Left forelimb (tissue), 1 donor: ENCODE results near the gene FGF5.
"Not testable (repeated sequence)": the region's sequence is repeated elsewhere in the genome, so short reads cannot be mapped to it uniquely, and the experiment has no call there.

Experiments used
- DNase-seq: peaks from one replicate; pipeline ENCODE4 v3.0.0-alpha.2; 2018; ENCODE audit warnings: low spot score

The FGF5 gene

DNA sequence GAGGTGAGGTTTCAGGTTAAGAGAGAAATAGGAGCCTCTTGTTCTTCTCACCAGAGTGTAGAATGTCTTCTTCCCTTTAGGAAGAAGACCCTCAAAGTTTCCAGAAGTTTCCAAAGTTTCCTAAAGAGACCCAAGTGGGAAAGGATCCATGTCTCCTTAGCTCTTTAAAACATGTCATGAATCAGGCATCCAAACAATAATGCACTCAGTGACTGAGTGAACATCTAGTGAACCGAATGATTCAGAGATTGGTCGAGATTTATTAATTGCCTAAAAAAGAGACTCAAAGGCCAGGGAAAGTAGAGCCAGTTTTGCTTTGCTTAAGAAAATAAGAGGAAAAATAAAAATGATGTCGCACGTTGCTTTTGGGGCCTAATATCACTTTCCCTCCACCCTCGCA lies 29.4 kb downstream of the FGF5 start:
- DNase-seq, result no peak

DNA sequence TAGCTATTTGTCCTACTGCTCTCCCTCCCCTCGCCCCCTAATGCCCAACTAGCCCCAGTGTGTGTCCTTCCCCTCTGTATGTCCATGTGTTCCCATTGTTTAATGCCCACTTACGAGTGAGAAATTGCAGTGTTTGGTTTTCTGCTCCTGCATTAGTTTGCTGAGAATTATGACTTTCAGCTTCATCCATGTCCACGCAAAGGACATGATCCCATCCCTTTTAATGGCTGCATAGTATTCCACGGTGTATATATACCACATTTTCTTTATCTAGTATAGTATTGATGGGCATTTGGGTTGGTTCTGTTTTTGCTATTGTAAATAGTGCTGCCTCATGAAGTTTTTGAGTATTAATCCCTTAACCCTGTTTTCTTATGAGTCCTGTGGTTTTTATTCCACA lies 35.4 kb downstream of the FGF5 start:
- no peak for DNase-seq

DNA sequence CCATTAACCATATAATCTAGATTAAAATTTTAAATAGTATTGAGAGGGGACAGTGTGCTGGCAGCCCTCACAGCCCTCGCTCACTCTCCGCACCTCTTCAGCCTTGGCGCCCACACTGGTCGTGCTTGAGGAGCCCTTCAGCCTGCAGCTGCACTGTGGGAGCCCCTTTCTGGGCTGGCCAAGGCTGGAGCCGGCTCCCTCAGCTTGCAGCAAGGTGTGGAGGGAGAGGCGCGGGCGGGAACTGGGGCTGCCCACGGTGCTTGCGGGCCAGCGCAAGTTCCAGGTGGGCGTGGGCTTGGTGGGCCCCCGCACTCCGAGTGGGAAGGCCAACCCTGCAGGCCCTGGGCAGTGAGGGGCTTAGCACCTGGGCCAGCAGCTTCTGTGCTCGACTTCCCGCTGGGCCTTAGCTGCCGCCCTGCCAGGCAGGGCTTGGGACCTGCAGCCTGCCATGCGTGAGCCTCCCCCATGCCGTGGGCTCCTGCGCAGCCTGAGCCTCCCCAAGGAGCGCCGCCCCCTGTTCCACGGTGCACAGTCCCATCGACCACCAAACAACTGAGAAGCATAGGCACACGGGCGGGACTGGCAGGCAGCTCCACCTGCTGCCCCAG lies 36.3 kb downstream of the FGF5 start:
- DNase-seq, result no peak

DNA sequence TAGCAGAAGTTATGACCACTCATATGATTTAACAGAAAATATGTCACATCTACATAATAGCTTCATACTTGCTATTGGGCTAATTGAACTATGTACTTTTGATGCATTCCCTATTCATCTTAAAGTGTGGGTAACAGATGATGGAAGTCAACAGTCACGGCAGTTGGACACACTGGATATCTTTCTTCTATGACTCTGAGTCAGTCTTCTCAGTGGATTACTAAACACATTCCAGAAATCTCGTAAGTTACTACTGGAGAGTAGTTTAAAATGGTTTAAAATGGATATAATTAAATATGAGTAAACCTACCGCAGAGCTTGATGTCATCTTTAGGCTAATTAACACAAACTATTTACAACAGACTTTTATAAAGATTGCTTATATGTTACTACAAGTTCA lies 39.0 kb downstream of the FGF5 start:
- DNase-seq, result no peak

DNA sequence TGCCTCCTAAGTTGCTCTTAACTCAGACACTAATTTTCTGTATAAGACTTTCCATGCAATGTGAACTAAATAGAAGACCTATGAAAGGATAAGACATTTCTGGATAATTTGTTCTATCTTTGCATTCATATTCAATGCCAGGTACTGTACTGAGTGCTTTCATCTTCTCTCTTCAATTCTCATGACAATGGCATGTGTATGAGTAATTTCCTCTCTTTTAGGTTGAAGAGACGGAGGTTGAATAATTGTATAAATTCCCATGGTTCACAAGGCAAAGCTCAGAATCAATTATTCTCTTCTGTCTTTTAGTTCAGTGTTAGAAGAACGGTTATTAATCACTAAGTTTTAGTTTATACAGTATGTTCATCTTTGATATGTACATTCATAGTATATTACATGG lies 39.8 kb downstream of the FGF5 start:
- no peak for DNase-seq

DNA sequence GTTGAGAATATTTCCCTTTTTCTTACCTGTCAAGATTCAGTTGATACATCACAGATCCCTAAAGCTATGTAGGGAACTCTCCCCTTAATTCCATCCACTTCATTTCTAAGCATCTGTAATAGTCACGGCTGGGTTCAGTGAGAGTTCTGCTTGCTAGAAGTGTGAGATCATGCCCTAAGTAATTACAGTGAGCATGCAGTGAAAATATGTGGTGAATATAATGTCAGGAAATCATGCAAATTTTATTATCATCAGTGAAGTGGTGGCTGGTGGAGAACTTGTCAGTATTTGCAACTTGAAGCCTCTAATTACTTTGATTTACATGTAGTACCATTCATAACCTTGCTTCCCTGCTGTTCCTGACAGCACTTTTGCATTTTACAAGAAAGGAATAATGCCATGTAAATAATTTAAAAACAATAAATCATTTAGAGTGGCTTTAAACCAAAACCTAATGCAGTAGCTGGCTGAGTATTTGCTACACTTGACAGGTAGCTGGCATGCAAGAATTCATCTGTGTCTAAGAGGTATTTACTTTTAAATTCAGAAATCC lies 40.8 kb downstream of the FGF5 start:
- DNase-seq, result no peak

- no peak for DNase-seq
Observed at GRCh38 chr4:80307774-80308465, 41.5 kb downstream of the FGF5 start.

DNA sequence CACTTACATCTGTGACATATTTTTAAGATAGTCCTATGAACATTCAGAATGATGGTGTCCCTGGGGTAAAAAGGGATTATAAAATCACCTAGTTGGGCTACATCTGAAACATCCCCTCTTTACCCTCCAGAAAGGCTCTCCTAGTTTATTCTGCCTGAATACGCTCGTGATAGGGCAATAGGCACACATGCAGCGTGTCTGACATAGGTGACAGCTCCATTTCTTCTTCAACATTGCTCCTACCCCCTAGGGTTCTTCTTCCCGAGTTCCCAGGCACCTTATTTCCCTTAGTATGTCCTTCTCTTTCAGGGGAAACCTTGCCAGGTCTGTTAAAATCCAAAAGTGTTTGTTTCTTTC lies 42.0 kb downstream of the FGF5 start:
- no peak for DNase-seq

GRCh38 chr4:80309294-80310004 lies 43.0 kb downstream of the FGF5 start:
- no peak for DNase-seq

DNA sequence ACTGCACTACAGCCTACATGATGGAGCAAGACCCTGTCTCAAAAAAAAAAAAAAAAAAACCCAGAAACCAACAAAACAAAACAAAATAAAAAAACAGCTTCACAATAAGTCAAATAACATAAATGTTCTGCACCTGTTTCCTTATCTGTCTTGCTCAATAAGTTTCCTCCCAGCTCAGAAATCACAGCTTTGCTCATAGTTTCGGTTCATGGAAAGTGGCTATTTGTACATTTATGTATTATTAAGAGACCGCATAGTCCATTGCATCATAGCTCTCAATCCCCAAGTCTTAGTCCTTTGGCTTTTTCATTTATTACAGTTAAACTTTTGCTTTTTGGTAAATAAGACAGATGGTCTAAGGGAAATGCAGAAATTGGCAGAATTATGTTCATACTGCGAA lies 44.7 kb downstream of the FGF5 start:
- no peak for DNase-seq

DNA sequence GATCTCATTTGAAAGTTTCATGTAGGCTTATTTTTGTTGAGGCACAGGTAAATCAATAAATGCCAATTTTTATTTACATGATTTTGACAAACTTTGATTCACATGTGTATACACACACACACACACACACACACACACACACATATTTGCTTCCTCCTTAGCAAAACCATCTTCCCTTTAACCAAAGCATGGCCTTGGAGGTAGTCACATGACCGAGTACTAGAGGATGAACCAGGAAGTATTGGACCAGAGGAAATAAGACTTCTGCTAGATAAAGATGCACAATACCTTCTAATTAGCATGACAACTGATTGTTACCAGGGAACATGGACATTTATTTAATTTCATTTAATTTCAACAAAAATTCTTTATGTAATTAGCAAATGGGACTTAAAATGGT lies 45.7 kb downstream of the FGF5 start:
- DNase-seq, result no peak

GRCh38 chr4:80313627-80314026 lies 47.2 kb downstream of the FGF5 start:
- DNase-seq, result no peak

- not testable (repeated sequence) for DNase-seq
Observed at GRCh38 chr4:80315848-80316247, 49.4 kb downstream of the FGF5 start.

- no peak for DNase-seq
Observed at GRCh38 chr4:80321341-80321740, 54.9 kb downstream of the FGF5 start.

DNA sequence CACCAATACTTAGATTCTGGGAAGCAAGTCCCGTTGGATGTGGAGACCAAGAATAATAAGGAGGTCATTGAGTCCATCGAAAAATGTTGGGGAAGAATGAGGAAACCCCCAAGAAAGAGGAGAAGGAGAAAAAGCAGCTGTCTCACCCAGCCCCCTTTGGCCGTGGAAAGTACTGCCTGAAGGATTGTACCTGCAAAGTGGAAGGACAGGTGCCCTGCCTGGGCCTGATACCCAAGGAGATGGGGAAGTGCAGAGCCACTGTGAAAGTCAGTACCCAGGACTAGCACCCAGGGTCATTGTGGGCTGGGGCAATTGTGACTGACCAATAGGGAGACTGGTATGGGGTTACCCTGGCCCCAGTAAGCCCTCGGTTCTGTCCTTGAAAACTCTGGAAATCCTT lies 55.3 kb downstream of the FGF5 start:
- no peak for DNase-seq

DNA sequence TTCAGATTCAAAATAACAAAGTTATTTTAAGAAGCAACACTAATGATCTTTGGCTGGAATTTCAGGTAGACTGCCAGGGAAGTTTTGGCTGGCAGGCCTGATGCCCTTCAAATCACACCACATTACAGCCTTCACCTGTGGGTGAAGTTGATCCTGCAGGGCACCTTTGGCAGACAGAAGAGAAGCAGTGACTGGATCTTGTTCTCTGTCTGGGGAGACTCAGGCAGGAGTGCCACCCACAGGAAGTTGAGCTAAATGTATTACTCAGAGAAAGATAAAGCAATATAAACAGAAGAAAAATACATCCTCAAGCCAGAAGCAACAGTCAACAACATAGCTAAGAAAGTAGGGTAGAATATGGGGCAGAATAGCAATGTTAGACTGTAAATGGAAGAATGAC lies 56.3 kb downstream of the FGF5 start:
- DNase-seq, result no peak

DNA sequence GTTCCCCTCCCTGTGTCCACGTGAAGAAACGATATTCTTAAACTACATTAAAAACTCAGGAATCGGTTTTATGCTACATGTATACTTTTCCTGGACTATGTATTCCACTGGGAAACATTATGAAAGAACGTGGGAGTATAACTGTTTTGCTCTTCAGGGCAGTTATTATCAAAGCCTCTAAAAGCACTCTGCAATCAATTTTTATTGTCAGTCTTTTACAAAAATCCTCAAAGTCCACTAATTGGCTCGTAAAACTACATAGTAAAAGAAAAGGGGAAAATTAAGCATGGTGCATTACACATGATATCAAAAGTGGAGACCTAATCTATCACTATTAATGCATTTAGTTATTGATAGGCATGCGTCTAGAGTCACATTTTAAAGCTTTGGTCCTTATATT lies 57.7 kb downstream of the FGF5 start:
- no peak for DNase-seq

- no peak for DNase-seq
Observed at GRCh38 chr4:80331693-80332092, 65.2 kb downstream of the FGF5 start.

DNA sequence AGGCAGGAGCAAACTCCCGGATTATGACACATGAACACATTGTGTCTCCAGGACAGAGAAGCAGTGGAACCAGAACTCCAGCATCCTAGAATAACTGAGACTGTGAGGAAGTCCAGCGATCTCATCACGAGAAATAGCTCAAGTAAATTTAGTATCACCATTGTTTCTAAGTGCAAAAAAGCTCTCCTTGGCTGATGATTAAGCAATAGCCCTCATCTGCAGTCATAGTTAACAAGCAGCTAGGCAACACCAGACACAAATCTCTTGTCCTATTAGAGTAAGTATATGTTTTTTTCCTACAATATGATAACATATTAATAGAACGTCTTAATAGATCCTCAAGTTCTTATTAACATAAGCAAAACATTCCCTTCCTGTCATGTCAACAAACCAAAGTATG lies 66.7 kb downstream of the FGF5 start:
- no peak for DNase-seq

GRCh38 chr4:80334568-80334967 lies 68.1 kb downstream of the FGF5 start:
- DNase-seq, result no peak

DNA sequence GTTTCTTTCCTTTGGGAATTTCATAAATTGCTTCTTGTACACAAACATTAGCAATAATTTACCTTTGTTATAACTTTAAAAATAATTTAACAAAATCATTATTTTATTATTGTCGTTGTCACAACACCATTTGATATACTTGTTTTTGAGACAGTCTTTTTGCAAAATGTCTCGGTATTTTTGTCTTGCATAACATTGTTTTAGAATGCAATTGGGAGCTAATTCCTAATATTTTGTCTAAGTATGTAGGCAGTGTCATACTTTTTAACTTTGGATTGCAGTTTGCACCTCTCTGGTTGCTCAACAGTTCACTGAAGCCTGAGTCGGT lies 68.7 kb downstream of the FGF5 start:
- DNase-seq, result no peak

DNA sequence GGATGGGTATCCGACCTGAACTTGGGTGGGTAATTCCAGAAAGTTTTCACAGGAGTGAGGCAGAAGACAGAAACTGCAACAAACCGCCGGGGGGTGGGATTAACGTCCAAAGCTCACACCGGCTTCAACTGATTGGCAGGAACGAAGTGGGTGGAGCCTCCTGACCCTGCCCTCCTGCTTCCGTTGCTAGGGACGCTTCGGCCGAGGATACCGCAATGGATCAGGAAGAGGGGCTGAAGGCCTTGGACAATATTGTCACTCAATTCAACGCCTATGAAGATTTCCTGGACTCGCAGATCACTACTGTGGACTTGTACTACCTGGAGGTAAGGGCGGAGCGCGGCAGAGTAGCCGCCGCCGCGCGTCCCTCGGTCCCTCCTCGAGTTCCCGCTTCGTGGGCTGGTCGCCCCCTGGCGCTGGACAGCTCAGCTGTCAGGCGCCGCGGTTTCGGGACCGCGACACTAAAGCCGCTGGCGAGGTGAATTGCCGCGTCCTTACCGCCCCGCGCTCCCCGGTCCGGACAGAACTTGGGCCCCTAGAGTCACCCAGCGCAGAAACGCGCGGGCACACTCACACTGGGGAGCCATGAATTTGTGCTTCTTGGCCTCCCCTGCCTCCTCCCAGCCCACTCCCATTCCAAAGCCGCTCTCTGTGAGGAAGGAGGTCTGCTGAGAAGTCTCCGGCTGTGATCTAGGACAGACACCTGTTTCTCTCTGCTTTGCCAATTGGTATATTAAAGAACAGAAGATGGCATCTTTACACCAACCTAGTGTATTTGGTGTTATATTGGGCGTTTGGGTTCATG lies 69.3 kb downstream of the FGF5 start, which contains the start of gene CFAP299:
CFAP299 (plus strand) TSS at position 177 of the 805 bp plus-strand sequence.
- DNase-seq, result peak; percentile 90

DNA sequence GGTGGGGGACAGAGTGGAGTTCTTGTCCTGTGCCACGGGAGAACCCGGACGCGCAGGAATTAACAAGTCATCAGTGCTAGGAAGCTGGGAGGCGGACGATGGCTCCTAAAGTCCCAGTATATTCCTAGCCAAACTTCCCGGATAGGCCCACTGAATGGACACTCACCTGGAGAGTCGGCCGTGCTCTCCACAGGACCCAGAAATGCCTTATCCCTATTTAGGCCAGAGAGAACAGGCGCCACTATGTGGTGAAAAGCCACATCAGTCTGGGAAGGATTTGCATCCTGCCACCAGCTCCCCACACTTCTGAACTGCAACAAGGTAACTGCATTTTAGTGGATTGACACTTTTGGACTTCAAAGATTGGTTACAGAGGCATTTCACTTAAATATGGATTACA lies 70.1 kb downstream of the FGF5 start:
- no peak for DNase-seq
